GM12864 (cell line): Measurements from ENCODE around the gene ENO4.

Experiments
- DNase-seq: peaks from one replicate; pipeline ENCODE4 v3.0.0-alpha.2; 2011; ENCODE audit warnings: low read depth
- H3K4me3 ChIP-seq: 2 replicates; pipeline ENCODE4 v1.5.1; 2011; ENCODE audit warnings: mild to moderate bottlenecking, low read depth, low read length, control low read depth
- CTCF ChIP-seq: IDR thresholded peaks from 2 replicates; pipeline ENCODE4 v1.5.1; 2011; ENCODE audit warnings: low read depth, mild to moderate bottlenecking, moderate library complexity, low read length, control low read depth, inconsistent platforms; ENCODE audit errors: missing control alignments

ENO4 gene

GRCh38 chr10:116866987-116867595 is 17.8 kb downstream of the ENO4 start:
- no peak for TF ChIP-seq CTCF
- DNase-seq: no peak
- H3K4me3 ChIP-seq: no peak overlapping the region

- TF ChIP-seq CTCF: no peak
- H3K4me3 ChIP-seq: no peak overlapping the region
- DNase-seq: no peak
These were observed 18.9 kb downstream of the ENO4 start for GRCh38 chr10:116868198-116868676.

GRCh38 chr10:116868722-116869121 is 19.4 kb downstream of the ENO4 start:
- DNase-seq: no peak
- H3K4me3 ChIP-seq: no peak overlapping the region
- no peak for TF ChIP-seq CTCF

GRCh38 chr10:116870949-116871348 is 21.6 kb downstream of the ENO4 start:
- no peak for DNase-seq
- TF ChIP-seq CTCF: no peak

GRCh38 chr10:116873134-116873533 is 23.8 kb downstream of the ENO4 start:
- DNase-seq: no peak
- no peak overlapping the region for H3K4me3 ChIP-seq
- no peak for TF ChIP-seq CTCF

More at GRCh38 chr10:116870949-116871348, 21.6 kb downstream of the ENO4 start:
- no peak overlapping the region for H3K4me3 ChIP-seq

- TF ChIP-seq CTCF: no peak
- DNase-seq: no peak
- no peak overlapping the region for H3K4me3 ChIP-seq
These were observed 26.6 kb downstream of the ENO4 start for GRCh38 chr10:116875897-116876296.

GRCh38 chr10:116877391-116877790 is 28.1 kb downstream of the ENO4 start:
- H3K4me3 ChIP-seq: no peak overlapping the region
- TF ChIP-seq CTCF: no peak
- no peak for DNase-seq
